HepG2 (cell line): ENCODE results near the gene HOXD9. TPM values are rescaled to one million over a fixed set of nuclear protein-coding genes. Genes with fewer than 3 reads are reported as not detected.

Experiments
- CHD4 ChIP-seq: fragments of 200-600 bp; sonication (generic); IDR thresholded peaks from 2 replicates; pipeline ENCODE4 v1.7.0; 2017; ENCODE audit warnings: mild to moderate bottlenecking, low read length, borderline replicate concordance
- HNRNPUL1 ChIP-seq: fragments of 200-400 bp; formaldehyde crosslinking; IDR thresholded peaks from 2 replicates; pipeline ENCODE4 v1.6.1; 2017; ENCODE audit warnings: low read depth, mild to moderate bottlenecking, low read length, moderate library complexity
- HOXA7 ChIP-seq: sonication (generic); formaldehyde crosslinking; IDR thresholded peaks from 2 replicates; pipeline ENCODE4 v1.8.1; 2022; ENCODE audit warnings: mild to moderate bottlenecking, missing genetic modification reagents, moderate library complexity
- JDP2 ChIP-seq: sonication (generic); formaldehyde crosslinking; IDR thresholded peaks from 2 replicates; pipeline ENCODE4 v1.8.1; 2022; ENCODE audit warnings: missing genetic modification reagents, borderline replicate concordance
- MAFG ChIP-seq: sonication (generic); formaldehyde crosslinking; IDR thresholded peaks from 2 replicates; pipeline ENCODE4 v1.5.1; 2020; ENCODE audit warnings: mild to moderate bottlenecking, missing genetic modification reagents
- RXRB ChIP-seq: IDR thresholded peaks from 2 replicates; pipeline ENCODE4 v1.6.1; 2016; ENCODE audit warnings: borderline replicate concordance, missing genetic modification reagents, missing compliant biosample characterization
- TSC22D2 ChIP-seq: sonication (generic); formaldehyde crosslinking; IDR thresholded peaks from 2 replicates; pipeline ENCODE4 v1.5.1; 2020; ENCODE audit warnings: missing genetic modification reagents, mild to moderate bottlenecking, borderline replicate concordance
- ZFP1 ChIP-seq: IDR thresholded peaks from 2 replicates; pipeline ENCODE4 v1.6.1; 2016
- ZNF230 ChIP-seq: sonication (generic); formaldehyde crosslinking; IDR thresholded peaks from 2 replicates; pipeline ENCODE4 v1.4.0; 2020; ENCODE audit warnings: mild to moderate bottlenecking, missing genetic modification reagents
- ZNF280B ChIP-seq: sonication (generic); formaldehyde crosslinking; IDR thresholded peaks from 2 replicates; pipeline ENCODE4 v1.5.0; 2020; ENCODE audit warnings: missing genetic modification reagents, mild to moderate bottlenecking, borderline replicate concordance
- ZNF574 ChIP-seq: sonication (generic); formaldehyde crosslinking; IDR thresholded peaks from 2 replicates; pipeline ENCODE4 v1.4.0; 2020; ENCODE audit warnings: missing genetic modification reagents
- ZNF746 ChIP-seq: sonication (generic); formaldehyde crosslinking; IDR thresholded peaks from 2 replicates; pipeline ENCODE4 v1.8.0; 2022; ENCODE audit warnings: mild to moderate bottlenecking, missing genetic modification reagents
- ZNF773 ChIP-seq: sonication (generic); formaldehyde crosslinking; IDR thresholded peaks from 2 replicates; pipeline ENCODE4 v1.4.0; 2020; ENCODE audit warnings: missing genetic modification reagents, borderline replicate concordance
- ZNF776 ChIP-seq: sonication (generic); formaldehyde crosslinking; IDR thresholded peaks from 2 replicates; pipeline ENCODE4 v1.4.0; 2020; ENCODE audit warnings: mild to moderate bottlenecking, missing genetic modification reagents
- ZSCAN21 ChIP-seq: sonication (generic); formaldehyde crosslinking; IDR thresholded peaks from 2 replicates; pipeline ENCODE4 v1.8.0; 2022; ENCODE audit warnings: mild to moderate bottlenecking, missing genetic modification reagents, moderate library complexity, borderline replicate concordance
- polyA plus RNA-seq, 8 experiments: library from polyadenylated mRNA; depleted of rRNA in 3 of 8; stranded (reverse) in 7 of 8; unstranded in 1 of 8; fragments of >200 nt; fragmentation: Illumina TruSeq in 4 of 8; extraction: Trizol in 4 of 8; gene quantifications; 2 replicates each; pipeline versions ENCODE4 v1.2.1 to v1.2.3, GENCODE V29; 2011 to 2016; ENCODE audit warnings: low read depth in 4 of 8, missing spikeins in 1 of 8, mixed read lengths in 1 of 8; ENCODE audit not compliant: insufficient read depth in 1 of 8
- total RNA-seq, 5 experiments: library from RNA; depleted of rRNA; stranded (reverse); fragments of >200 nt; fragmentation: Illumina TruSeq; extraction: Trizol; gene quantifications; 2 replicates each; pipeline ENCODE4 v1.2.3, GENCODE V29; 2016; ENCODE audit warnings: low read depth in 1 of 5
- TF ChIP-seq, protein P1 (sequence below): sonication (generic); formaldehyde crosslinking; IDR thresholded peaks from 2 replicates; pipeline ENCODE4 v1.9.0; 2021; ENCODE audit warnings: missing genetic modification reagents, mild to moderate bottlenecking, borderline replicate concordance
- TF ChIP-seq, protein P2 (sequence below): sonication (generic); formaldehyde crosslinking; IDR thresholded peaks from 2 replicates; pipeline ENCODE4 v1.4.0; 2020; ENCODE audit warnings: mild to moderate bottlenecking, missing genetic modification reagents
- TF ChIP-seq, protein P3 (sequence below): sonication (generic); formaldehyde crosslinking; IDR thresholded peaks from 2 replicates; pipeline ENCODE4 v1.5.1; 2020; ENCODE audit warnings: mild to moderate bottlenecking, missing genetic modification reagents, moderate library complexity

Gene HOXD9
- total and polyA plus RNA-seq, 2 of the 13 experiments (the other 11 are each of a cell fraction or from before 2014, with no cell fraction given), result not detected

DNA sequence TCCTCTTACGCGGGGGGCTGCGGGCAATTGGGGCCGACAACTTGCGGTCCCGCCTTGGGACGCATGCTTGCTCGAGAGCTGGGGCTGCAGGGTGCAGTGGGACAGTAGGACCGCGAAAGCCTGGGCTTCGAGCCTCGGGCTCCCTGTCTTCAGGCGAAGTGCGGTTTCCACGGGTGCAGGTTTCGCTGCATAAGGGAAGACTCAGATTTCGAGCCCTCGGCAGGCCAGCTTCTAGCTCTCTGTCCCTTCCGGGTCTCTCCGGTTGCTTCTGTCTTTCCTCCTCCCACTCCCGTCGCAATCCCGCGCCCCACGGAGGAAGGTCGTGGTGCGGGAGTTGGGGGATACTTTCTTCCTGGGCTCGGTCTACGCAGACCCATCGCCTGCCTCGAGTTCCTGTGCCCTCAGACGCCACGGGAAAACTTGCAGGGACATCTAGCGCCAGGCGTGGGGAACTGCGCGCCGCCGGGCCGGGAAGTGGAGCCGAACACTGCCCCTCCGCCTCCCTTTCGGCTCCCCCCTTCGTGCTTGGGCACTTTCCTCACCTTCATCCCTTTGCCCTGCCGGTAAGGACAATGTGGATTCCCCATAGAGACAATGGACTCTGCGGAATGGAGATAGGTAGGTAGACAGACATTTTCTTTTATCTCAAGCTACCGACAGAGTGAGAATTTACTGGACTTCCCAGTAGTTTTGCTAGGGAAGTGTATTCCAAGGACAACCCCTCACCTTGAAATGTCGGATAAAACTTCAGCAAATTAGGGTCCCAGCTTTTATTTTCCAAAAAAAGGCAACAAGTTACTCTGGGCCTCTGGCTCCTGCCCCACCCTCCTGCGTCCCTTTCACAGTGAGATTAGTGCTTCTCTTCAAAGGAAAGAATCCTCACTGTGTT, 34.2 kb upstream of the HOXD9 start (continued):
- TF ChIP-seq, protein P1, sequence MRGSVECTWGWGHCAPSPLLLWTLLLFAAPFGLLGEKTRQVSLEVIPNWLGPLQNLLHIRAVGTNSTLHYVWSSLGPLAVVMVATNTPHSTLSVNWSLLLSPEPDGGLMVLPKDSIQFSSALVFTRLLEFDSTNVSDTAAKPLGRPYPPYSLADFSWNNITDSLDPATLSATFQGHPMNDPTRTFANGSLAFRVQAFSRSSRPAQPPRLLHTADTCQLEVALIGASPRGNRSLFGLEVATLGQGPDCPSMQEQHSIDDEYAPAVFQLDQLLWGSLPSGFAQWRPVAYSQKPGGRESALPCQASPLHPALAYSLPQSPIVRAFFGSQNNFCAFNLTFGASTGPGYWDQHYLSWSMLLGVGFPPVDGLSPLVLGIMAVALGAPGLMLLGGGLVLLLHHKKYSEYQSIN (CRISPR knock-in tag), result no peak
- no peak for TF ChIP-seq ZFP1 (CRISPR knock-in tag)
- no peak for TF ChIP-seq HNRNPUL1
- TF ChIP-seq ZNF230 (CRISPR knock-in tag), result 0 out of 2 replicates have a peak, but pooled peaks have one; percentile 46
- no peak for TF ChIP-seq JDP2 (CRISPR knock-in tag)
- TF ChIP-seq, protein P2, sequence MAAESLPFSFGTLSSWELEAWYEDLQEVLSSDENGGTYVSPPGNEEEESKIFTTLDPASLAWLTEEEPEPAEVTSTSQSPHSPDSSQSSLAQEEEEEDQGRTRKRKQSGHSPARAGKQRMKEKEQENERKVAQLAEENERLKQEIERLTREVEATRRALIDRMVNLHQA, result no peak
- TF ChIP-seq ZSCAN21 (CRISPR knock-in tag), result peak; percentile 78; the same call in 1 of the 2 replicates
- TF ChIP-seq ZNF574 (CRISPR knock-in tag), result peak; percentile 81
- TF ChIP-seq RXRB (CRISPR knock-in tag), result peak; percentile 56; the same call in 1 of the 2 replicates
- no peak for TF ChIP-seq CHD4
- no peak for TF ChIP-seq ZNF773
- TF ChIP-seq TSC22D2 (CRISPR knock-in tag), result 0 out of 2 replicates have a peak, but pooled peaks have one; percentile 25
- peak; percentile 81; the same call in 1 of the 2 replicates for TF ChIP-seq ZNF280B
- no peak for TF ChIP-seq MAFG (CRISPR knock-in tag)
- no peak for TF ChIP-seq HOXA7 (CRISPR knock-in tag)
- peak; percentile 69; the same call in 1 of the 2 replicates for TF ChIP-seq ZNF776
- TF ChIP-seq ZNF746 (CRISPR knock-in tag), result no peak
- TF ChIP-seq, protein P3, sequence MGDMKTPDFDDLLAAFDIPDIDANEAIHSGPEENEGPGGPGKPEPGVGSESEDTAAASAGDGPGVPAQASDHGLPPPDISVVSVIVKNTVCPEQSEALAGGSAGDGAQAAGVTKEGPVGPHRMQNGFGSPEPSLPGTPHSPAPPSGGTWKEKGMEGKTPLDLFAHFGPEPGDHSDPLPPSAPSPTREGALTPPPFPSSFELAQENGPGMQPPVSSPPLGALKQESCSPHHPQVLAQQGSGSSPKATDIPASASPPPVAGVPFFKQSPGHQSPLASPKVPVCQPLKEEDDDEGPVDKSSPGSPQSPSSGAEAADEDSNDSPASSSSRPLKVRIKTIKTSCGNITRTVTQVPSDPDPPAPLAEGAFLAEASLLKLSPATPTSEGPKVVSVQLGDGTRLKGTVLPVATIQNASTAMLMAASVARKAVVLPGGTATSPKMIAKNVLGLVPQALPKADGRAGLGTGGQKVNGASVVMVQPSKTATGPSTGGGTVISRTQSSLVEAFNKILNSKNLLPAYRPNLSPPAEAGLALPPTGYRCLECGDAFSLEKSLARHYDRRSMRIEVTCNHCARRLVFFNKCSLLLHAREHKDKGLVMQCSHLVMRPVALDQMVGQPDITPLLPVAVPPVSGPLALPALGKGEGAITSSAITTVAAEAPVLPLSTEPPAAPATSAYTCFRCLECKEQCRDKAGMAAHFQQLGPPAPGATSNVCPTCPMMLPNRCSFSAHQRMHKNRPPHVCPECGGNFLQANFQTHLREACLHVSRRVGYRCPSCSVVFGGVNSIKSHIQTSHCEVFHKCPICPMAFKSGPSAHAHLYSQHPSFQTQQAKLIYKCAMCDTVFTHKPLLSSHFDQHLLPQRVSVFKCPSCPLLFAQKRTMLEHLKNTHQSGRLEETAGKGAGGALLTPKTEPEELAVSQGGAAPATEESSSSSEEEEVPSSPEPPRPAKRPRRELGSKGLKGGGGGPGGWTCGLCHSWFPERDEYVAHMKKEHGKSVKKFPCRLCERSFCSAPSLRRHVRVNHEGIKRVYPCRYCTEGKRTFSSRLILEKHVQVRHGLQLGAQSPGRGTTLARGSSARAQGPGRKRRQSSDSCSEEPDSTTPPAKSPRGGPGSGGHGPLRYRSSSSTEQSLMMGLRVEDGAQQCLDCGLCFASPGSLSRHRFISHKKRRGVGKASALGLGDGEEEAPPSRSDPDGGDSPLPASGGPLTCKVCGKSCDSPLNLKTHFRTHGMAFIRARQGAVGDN (CRISPR knock-in tag), result peak; percentile 82
